ENCODE results near the gene PBX3. TPM values are rescaled to one million over a fixed set of nuclear protein-coding genes. Genes with fewer than 3 reads are reported as not detected.

Gene PBX3
- total RNA-seq, 1 donor from 2014 or later, result 10.6 TPM

DNA sequence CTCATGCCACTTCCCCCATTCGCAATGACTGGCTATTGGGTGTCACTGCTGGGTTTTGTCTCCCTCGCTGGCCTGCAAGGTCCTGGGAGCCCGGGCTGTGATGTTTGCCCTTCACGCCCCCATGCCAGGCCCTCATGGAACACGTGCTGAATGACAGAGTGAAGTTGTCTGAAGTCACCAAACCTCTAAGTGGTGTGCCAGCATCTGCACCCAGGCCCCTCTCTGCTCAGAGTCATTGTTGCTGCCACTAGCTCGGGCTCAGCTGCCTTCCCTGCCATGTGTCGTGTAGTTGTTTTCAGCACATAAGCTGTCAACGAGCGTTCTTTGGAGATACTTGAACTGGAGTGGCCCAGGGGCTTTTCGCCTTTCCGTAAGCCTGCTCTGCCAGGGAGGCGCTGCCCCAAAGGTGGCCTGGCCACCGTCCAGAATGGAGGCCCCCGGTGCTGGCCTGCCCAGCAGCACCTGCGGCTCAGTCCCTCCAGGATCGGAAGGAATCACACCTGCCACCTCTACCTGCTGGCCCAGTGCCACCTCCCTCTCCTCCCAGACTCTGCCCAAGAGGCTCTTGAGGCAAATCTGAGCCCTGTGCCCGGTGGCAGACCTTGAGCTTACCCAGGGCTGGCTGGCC, 250.1 kb downstream of the PBX3 start:
- no peak overlapping the region for H3K4me3 ChIP-seq (ENCODE audit: low read depth, low read length)
- H3K27me3 ChIP-seq (ENCODE audit: control insufficient read depth, insufficient read depth, low read length), result peaks cover 11% of the 10 kb centered on the region
- no peak for DNase-seq (ENCODE audit: low read depth)
- no peaks in the 10 kb centered on the region for H3K36me3 ChIP-seq (ENCODE audit: control insufficient read depth, insufficient read depth, low read length)
- TF ChIP-seq, protein P1, sequence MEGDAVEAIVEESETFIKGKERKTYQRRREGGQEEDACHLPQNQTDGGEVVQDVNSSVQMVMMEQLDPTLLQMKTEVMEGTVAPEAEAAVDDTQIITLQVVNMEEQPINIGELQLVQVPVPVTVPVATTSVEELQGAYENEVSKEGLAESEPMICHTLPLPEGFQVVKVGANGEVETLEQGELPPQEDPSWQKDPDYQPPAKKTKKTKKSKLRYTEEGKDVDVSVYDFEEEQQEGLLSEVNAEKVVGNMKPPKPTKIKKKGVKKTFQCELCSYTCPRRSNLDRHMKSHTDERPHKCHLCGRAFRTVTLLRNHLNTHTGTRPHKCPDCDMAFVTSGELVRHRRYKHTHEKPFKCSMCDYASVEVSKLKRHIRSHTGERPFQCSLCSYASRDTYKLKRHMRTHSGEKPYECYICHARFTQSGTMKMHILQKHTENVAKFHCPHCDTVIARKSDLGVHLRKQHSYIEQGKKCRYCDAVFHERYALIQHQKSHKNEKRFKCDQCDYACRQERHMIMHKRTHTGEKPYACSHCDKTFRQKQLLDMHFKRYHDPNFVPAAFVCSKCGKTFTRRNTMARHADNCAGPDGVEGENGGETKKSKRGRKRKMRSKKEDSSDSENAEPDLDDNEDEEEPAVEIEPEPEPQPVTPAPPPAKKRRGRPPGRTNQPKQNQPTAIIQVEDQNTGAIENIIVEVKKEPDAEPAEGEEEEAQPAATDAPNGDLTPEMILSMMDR (IDR thresholded peaks at IDR 0.05; ENCODE audit: insufficient read depth, low read length, poor library complexity, severe bottlenecking), result no peak

DNA sequence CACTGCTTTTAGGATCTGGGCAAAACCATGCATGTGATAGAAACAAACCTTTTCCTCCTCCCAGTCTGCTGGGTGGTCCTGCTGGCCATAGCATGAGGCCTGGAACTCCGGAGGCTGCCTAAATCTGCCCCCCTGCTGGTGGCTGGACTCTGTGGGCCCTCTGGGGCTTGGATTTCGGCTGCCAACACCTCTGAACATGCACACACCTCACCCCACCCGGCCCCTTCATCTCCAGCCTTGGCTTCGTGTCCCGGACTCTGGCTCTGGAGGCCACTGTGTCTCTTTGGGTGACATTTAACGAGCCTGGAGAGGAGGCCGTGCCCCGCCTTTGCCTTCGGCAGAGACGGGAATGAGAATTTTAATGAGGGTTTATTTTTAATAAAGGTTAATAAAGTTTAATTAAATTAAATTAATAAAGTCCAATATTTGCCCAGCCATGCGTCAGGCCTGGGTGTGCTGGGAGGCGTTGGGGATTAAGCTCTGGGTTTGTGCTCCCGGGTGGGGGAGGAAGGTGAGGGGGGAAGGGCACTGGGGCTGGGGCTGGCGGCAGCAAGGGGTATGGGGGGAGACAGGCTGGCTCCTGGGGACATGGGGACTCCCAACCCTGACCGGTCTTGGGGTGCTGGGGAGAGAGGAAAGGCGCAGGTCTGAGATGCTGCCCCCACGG, 251.8 kb downstream of the PBX3 start:
- Histone ChIP-seq H3K36me3 (ENCODE audit: control insufficient read depth, insufficient read depth, low read length) (no peaks in the 10 kb centered on the region), H3K27me3 (ENCODE audit: control insufficient read depth, insufficient read depth, low read length) (peaks cover 11% of the 10 kb centered on the region), H3K4me3 (ENCODE audit: low read depth, low read length) (no peak overlapping the region)
- no peak for DNase-seq (ENCODE audit: low read depth)
- TF ChIP-seq, protein P1 (IDR thresholded peaks at IDR 0.05; ENCODE audit: insufficient read depth, low read length, poor library complexity, severe bottlenecking), result no peak

DNA sequence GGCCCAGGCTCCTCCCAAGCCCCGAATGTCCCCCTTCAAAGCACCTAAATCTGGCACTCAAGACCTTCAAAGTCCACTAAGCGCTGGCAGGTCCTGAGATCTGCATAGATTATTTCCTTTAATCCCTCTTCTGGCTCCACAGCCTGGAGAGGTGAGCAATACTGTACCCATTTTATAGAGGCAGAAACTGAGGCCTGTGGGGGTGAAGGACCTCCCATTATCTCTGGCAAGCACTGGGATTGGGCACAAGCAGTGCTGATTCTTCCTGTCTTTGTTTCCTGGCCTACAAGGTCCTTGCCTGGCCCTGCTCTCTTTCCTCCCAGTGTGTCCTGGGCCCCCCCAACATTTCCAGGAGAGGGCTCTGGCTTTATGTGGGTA, 252.3 kb downstream of the PBX3 start:
- Histone ChIP-seq H3K27me3 (ENCODE audit: control insufficient read depth, insufficient read depth, low read length) (peaks cover 11% of the 10 kb centered on the region), H3K36me3 (ENCODE audit: control insufficient read depth, insufficient read depth, low read length) (no peaks in the 10 kb centered on the region), H3K4me3 (ENCODE audit: low read depth, low read length) (no peak overlapping the region)
- TF ChIP-seq, protein P1 (IDR thresholded peaks at IDR 0.05; ENCODE audit: insufficient read depth, low read length, poor library complexity, severe bottlenecking), result no peak
- no peak for DNase-seq (ENCODE audit: low read depth)

DNA sequence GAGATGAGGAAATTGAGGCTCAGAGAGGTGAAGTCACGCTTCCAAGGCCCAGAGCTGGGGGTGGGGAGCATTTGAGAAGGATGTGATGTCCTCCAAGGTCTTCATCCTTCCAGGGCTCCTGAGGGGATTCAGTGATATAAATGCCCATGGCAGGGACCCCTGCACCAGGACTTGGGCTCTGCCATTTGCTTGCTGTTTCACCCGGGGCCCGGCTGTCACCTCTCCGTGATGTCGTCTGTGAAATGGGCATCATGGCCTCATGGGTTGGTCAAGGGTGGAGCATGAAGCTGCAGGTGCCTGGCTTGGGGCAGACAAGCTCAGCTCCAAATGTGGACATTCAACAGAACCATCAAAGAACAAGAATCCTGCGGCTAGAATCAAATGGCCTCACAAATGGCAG, 253.1 kb downstream of the PBX3 start:
- no peak for DNase-seq (ENCODE audit: low read depth)
- Histone ChIP-seq H3K27me3 (ENCODE audit: control insufficient read depth, insufficient read depth, low read length) (peaks cover 11% of the 10 kb centered on the region), H3K4me3 (ENCODE audit: low read depth, low read length) (no peak overlapping the region), H3K36me3 (ENCODE audit: control insufficient read depth, insufficient read depth, low read length) (no peaks in the 10 kb centered on the region)
- TF ChIP-seq, protein P1 (IDR thresholded peaks at IDR 0.05; ENCODE audit: insufficient read depth, low read length, poor library complexity, severe bottlenecking), result no peak

DNA sequence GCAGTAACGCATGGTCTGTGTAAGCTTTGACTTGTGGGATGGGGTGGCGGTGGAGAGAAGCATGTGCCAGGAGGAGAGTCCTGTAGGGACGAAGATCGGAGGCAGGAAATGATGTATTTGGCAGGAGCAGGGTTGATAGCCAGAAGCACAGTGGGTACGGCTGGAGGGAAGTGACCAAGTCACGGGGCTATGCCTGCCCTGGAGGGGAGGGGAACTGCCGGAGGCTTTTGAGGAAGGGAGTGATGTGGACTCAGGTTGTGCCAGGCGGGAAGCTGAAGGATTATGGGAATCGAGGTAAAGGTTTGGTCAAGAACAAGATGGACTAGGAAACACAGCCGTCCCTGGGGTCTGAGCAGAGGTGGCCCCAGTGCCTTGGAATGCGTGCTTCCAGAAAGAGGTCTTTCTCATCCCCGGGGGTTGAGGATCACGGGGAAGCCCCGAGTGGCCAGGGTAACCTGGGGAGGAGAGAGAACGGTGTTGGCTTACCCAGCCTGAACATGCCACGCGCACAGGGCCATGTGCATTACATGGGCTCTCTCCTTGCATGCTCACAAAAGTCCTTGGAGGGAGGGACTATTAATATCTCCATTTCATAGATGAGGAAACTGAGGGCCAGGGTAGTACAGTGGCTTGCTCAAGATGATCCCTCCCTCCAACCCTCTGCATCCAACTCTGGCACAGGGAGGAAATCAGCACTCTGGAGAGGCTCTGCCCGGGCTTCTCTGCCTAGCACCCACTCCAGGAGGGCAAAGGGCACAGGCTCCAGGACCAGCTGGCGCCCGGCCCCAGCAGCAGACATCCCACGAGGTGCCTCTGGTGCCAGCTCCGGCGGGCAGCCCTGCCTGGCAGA, 253.8 kb downstream of the PBX3 start:
- TF ChIP-seq, protein P1 (IDR thresholded peaks at IDR 0.05; ENCODE audit: insufficient read depth, low read length, poor library complexity, severe bottlenecking), result no peak

More for the DNA sequence above, 253.8 kb downstream of the PBX3 start:
- no peak for DNase-seq (ENCODE audit: low read depth)
- Histone ChIP-seq H3K36me3 (ENCODE audit: control insufficient read depth, insufficient read depth, low read length) (no peaks in the 10 kb centered on the region), H3K27me3 (ENCODE audit: control insufficient read depth, insufficient read depth, low read length) (peaks cover 4% of the 10 kb centered on the region), H3K4me3 (ENCODE audit: low read depth, low read length) (no peak overlapping the region)

All from kidney epithelial cell (primary cell).